Measurements from ENCODE around the gene NCOA3.
"Not testable (repeated sequence)": the region's sequence is repeated elsewhere in the genome, so short reads cannot be mapped to it uniquely, and the experiment has no call there.

NCOA3 gene

DNA sequence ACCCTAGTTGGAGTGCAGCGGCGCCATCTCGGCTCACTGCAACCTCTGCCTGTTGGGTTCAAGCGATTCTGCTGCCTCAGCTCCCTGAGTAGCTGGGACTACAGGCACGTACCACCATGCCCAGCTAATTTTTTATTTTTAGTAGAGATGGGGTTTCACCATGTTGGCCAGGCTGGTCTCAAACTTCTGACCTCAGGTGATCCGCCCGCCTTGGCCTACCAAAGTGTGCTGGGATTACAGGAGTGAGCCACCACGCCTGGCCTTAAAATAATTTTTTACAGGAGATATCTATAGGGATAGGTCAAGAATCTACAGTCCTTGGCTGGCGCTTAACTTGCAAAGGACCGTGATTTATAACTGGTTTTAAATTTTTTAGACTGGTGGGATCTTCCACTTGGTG is 93.5 kb downstream of the NCOA3 start:
- not testable (repeated sequence) for H3K4me1 ChIP-seq (ENCODE audit: control insufficient read depth in 2 of 2, insufficient read depth in 2 of 2, low read length in 2 of 2); H3K4me3 ChIP-seq (ENCODE audit: low read length in 2 of 2); H3K9me3 ChIP-seq (ENCODE audit: control insufficient read depth in 2 of 2, low read length in 2 of 2); H3K27ac ChIP-seq (ENCODE audit: low read depth in 2 of 2, low read length in 2 of 2); H3K9ac ChIP-seq (ENCODE audit: low read depth in 1 of 2, low read length in 2 of 2); H3K36me3 ChIP-seq (ENCODE audit: control insufficient read depth in 2 of 2, insufficient read depth in 2 of 2, low read length in 2 of 2); H3K27me3 ChIP-seq (ENCODE audit: control insufficient read depth in 2 of 2, insufficient read depth in 2 of 2, low read length in 2 of 2)

DNA sequence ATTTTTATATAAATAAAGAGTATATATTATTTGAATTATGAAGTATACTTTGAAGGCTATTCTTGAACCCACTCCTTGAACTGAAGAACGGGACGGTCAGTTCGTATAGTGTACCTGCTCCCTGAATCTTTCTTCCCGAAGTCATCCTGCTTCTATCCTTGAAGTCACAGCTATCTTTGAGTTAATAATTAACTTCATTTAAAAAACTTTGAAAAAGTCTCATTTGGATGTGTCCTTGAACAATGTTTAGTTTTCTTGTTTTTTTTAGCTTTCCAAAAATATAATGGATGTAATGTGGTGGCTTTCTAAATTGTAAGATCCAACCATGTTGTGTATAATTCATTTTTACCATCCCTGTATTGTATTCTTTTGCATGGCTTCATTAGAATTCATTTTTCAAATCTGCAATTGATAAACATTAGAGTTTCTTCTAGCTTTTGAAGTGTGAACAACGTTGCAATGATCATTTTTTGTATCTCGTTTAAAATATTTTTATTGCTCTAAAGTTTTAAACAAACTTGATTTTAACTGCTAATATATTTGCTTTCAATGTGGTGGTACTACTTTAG is 94.4 kb downstream of the NCOA3 start:
- Histone ChIP-seq H3K27me3 (ENCODE audit: control insufficient read depth in 2 of 2, insufficient read depth in 2 of 2, low read length in 2 of 2) (no peaks in the 10 kb centered on the region), H3K9me3 (ENCODE audit: control insufficient read depth in 2 of 2, low read length in 2 of 2) (no peaks in the 10 kb centered on the region), H3K9ac (ENCODE audit: low read depth in 1 of 2, low read length in 2 of 2) (no peak overlapping the region), H3K4me3 (ENCODE audit: low read length in 2 of 2) (no peak overlapping the region), H3K27ac (ENCODE audit: low read depth in 2 of 2, low read length in 2 of 2) (no peak overlapping the region), H3K36me3 (ENCODE audit: control insufficient read depth in 2 of 2, insufficient read depth in 2 of 2, low read length in 2 of 2) (peaks cover 0 to 2% of the 10 kb centered on the region in 2 donors), H3K4me1 (ENCODE audit: control insufficient read depth in 2 of 2, insufficient read depth in 2 of 2, low read length in 2 of 2) (no peaks in the 10 kb centered on the region)

DNA sequence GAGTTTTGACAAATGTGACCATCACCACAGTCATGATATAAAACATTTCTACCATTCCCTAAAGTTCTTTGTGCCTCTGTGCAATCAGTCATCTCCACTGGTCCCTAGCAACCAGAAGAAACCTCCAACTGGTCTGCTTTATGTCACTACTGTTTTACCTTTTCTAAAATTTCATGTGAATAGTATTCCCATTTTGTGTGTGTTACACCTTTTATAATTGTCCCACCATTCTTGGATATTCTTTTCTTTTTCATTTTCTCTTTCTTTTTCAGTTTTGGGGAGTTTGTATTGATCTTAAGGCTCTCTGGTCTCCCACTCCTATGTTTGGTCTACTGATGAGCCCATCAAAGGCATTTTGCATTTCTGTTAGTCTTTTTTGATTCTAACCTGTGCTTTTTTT is 95.4 kb downstream of the NCOA3 start:
- Histone ChIP-seq H3K9me3 (ENCODE audit: control insufficient read depth in 2 of 2, low read length in 2 of 2) (no peaks in the 10 kb centered on the region), H3K36me3 (ENCODE audit: control insufficient read depth in 2 of 2, insufficient read depth in 2 of 2, low read length in 2 of 2) (peaks cover 0 to 2% of the 10 kb centered on the region in 2 donors), H3K4me1 (ENCODE audit: control insufficient read depth in 2 of 2, insufficient read depth in 2 of 2, low read length in 2 of 2) (no peaks in the 10 kb centered on the region)

DNA sequence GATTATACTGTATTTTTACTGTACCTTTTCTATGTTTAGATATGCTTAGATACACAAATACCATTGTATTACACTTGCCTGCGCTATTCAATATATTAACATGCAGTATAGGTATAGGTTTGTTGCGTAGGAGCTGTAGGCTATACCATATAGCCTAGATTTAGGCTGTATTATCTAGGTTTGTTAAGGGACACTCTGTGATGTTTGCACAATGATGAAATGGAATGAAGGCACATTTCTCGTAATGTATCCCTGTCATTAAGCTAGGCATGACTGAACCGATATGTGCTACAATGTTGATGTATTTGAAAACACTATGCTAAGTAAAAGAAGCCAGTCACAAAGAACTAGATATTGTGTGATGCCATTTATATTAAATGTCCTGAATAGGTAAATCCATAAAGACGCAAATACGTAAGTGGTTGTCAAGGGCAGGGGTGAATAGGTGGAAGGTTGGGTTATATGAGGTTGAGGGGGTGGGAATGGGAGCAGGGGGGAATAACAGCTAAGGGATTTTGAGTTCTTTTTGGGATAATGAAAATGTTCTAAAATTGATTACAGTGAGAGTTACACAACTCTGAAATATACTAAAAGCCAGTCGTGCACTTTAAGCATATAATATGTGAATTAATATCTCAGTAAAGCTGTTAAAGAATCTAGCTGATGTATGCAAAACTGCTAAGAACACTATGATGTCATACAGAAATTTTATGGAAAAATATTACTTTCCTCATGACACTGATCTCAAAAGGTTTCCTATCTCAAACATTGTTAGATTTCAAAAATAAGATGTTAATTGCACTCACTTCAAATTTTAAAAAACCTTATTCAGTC is 97.4 kb downstream of the NCOA3 start:
- no peak overlapping the region for H3K9ac ChIP-seq (ENCODE audit: low read depth in 1 of 2, low read length in 2 of 2)
- H3K4me3 ChIP-seq (ENCODE audit: low read length in 2 of 2), result no peak overlapping the region
- no peaks in the 10 kb centered on the region for H3K9me3 ChIP-seq (ENCODE audit: control insufficient read depth in 2 of 2, low read length in 2 of 2)
- H3K36me3 ChIP-seq (ENCODE audit: control insufficient read depth in 2 of 2, insufficient read depth in 2 of 2, low read length in 2 of 2), result peaks cover 0 to under 1% of the 10 kb centered on the region in 2 donors
- H3K4me1 ChIP-seq (ENCODE audit: control insufficient read depth in 2 of 2, insufficient read depth in 2 of 2, low read length in 2 of 2), result no peaks in the 10 kb centered on the region
- H3K27ac ChIP-seq (ENCODE audit: low read depth in 2 of 2, low read length in 2 of 2), result no peak overlapping the region
- no peaks in the 10 kb centered on the region for H3K27me3 ChIP-seq (ENCODE audit: control insufficient read depth in 2 of 2, insufficient read depth in 2 of 2, low read length in 2 of 2)

More for the DNA sequence above, 95.4 kb downstream of the NCOA3 start:
- no peak overlapping the region for H3K9ac ChIP-seq (ENCODE audit: low read depth in 1 of 2, low read length in 2 of 2)
- no peak overlapping the region for H3K27ac ChIP-seq (ENCODE audit: low read depth in 2 of 2, low read length in 2 of 2)
- no peaks in the 10 kb centered on the region for H3K27me3 ChIP-seq (ENCODE audit: control insufficient read depth in 2 of 2, insufficient read depth in 2 of 2, low read length in 2 of 2)
- no peak overlapping the region for H3K4me3 ChIP-seq (ENCODE audit: low read length in 2 of 2)

DNA sequence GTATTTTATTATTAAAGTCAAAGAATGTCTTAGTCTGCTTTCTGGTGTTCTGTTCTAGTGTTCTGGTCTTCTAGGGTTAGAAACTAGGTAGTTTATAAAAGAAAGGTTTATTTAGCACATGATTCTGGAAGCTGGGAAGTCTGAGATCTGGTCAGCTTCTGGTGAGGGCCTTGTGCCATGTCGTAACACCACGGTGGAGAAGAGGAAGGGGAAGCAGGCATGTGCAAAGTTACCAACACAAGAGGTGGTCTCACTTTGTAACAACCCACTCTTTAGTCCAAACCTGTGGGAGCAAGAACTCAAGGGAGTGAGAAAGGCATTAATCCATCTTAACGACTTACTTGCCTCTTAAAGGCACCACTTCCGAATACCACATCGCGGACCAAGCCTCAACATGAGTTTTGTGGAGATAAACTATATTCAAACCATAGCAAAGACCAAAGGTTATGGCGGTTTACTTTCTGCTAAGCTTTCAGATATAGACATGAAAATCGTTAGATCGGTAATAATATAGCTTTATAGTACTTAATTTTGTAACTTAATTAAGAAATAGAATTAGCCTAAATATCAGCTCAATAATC is 99.4 kb downstream of the NCOA3 start:
- Histone ChIP-seq H3K9me3 (ENCODE audit: control insufficient read depth in 2 of 2, low read length in 2 of 2) (no peaks in the 10 kb centered on the region), H3K27me3 (ENCODE audit: control insufficient read depth in 2 of 2, insufficient read depth in 2 of 2, low read length in 2 of 2) (no peaks in the 10 kb centered on the region), H3K9ac (ENCODE audit: low read depth in 1 of 2, low read length in 2 of 2) (no peak overlapping the region), H3K27ac (ENCODE audit: low read depth in 2 of 2, low read length in 2 of 2) (no peak overlapping the region), H3K4me3 (ENCODE audit: low read length in 2 of 2) (no peak overlapping the region), H3K4me1 (ENCODE audit: control insufficient read depth in 2 of 2, insufficient read depth in 2 of 2, low read length in 2 of 2) (no peaks in the 10 kb centered on the region), H3K36me3 (ENCODE audit: control insufficient read depth in 2 of 2, insufficient read depth in 2 of 2, low read length in 2 of 2) (no peaks in the 10 kb centered on the region)

DNA sequence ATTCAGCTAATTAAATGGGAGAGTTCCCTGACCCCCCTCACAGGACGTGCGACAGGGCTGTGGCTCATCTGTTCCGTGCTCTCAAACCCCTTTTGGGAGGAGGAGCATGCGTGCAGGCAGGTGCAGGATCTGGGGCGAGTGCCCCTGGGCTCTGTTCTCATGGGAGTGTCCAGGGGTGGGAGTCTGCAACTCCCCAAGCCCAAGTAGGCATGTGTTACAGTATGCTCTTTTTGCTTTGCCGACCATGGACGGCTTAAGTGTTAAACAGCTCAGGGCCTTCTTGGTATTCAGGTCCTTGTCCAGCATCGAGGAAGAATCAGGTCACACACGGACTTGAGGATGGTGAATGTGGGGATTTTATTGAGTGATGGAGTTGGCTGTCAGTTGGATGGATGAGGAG is 101.6 kb downstream of the NCOA3 start:
- Histone ChIP-seq H3K9ac (ENCODE audit: low read depth in 1 of 2, low read length in 2 of 2) (no peak overlapping the region), H3K27me3 (ENCODE audit: control insufficient read depth in 2 of 2, insufficient read depth in 2 of 2, low read length in 2 of 2) (no peaks in the 10 kb centered on the region), H3K4me1 (ENCODE audit: control insufficient read depth in 2 of 2, insufficient read depth in 2 of 2, low read length in 2 of 2) (no peaks in the 10 kb centered on the region), H3K27ac (ENCODE audit: low read depth in 2 of 2, low read length in 2 of 2) (no peak overlapping the region), H3K4me3 (ENCODE audit: low read length in 2 of 2) (no peak overlapping the region), H3K36me3 (ENCODE audit: control insufficient read depth in 2 of 2, insufficient read depth in 2 of 2, low read length in 2 of 2) (no peaks in the 10 kb centered on the region), H3K9me3 (ENCODE audit: control insufficient read depth in 2 of 2, low read length in 2 of 2) (no peaks in the 10 kb centered on the region)

DNA sequence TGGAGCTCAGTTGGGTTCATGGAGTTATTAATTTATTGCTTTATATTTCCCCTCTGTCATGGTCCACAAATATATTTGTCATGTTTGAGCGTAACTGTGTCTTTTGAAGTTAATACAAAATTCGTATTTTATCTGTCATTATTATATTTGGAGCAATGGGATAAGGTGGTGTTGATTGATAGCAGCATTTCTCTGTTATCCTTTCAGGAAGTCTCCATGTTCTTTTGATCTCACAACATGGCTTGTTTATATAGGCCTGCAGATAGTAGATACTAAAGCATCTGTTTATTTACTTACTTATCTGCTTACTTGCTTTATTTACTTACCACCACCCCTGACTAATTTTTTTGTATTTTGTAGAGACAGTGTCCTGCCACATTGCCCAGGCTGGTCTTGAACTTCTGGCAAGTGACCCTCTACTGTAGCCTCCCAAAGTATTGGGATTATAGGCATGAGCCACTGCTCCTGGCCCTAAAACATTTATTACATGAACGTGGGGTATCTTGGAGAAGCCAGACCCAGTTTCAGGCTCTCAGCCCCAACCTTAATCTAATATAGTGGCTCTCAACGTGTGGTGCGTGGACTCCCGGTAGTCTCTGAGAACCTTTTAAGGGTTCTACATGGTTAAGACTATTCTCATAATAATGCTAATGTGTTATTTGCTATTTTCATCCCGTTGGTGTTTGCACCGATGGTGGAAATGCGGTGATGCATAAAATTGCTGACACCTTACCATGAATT is 104.2 kb downstream of the NCOA3 start:
- no peaks in the 10 kb centered on the region for H3K4me1 ChIP-seq (ENCODE audit: control insufficient read depth in 2 of 2, insufficient read depth in 2 of 2, low read length in 2 of 2)
- no peak overlapping the region for H3K27ac ChIP-seq (ENCODE audit: low read depth in 2 of 2, low read length in 2 of 2)
- no peak overlapping the region for H3K9ac ChIP-seq (ENCODE audit: low read depth in 1 of 2, low read length in 2 of 2)
- H3K9me3 ChIP-seq (ENCODE audit: control insufficient read depth in 2 of 2, low read length in 2 of 2), result no peaks in the 10 kb centered on the region
- no peaks in the 10 kb centered on the region for H3K36me3 ChIP-seq (ENCODE audit: control insufficient read depth in 2 of 2, insufficient read depth in 2 of 2, low read length in 2 of 2)
- no peak overlapping the region for H3K4me3 ChIP-seq (ENCODE audit: low read length in 2 of 2)
- no peaks in the 10 kb centered on the region for H3K27me3 ChIP-seq (ENCODE audit: control insufficient read depth in 2 of 2, insufficient read depth in 2 of 2, low read length in 2 of 2)

DNA sequence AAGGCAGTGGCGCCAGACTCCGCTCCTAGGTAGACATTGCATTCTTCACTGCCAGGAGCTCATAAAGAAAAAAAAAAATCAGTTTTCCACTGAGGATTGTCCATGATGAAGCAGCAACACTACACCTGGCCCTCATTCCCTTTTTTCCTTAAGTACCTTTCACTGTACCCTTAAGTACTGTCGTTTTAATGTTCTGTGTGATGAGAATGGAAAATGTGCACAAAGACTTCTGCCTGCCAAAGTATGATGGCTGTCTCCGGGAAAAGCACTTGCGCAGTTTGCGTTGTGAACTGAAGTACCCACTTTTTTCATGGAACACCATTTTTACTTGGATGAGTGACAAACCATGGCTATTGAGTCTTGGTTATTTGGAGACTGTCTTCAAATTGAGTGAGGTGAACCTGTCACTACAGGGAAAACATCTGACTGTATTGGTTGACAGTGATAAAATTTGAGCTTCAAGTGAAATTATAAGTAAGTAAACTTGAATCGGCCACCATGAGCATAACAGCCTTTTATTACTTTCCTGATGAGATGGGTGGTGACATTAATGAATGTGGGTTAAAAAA is 104.8 kb downstream of the NCOA3 start:
- no peaks in the 10 kb centered on the region for H3K9me3 ChIP-seq (ENCODE audit: control insufficient read depth in 2 of 2, low read length in 2 of 2)
- H3K9ac ChIP-seq (ENCODE audit: low read depth in 1 of 2, low read length in 2 of 2), result no peak overlapping the region
- H3K27me3 ChIP-seq (ENCODE audit: control insufficient read depth in 2 of 2, insufficient read depth in 2 of 2, low read length in 2 of 2), result no peaks in the 10 kb centered on the region
- no peak overlapping the region for H3K27ac ChIP-seq (ENCODE audit: low read depth in 2 of 2, low read length in 2 of 2)
- H3K36me3 ChIP-seq (ENCODE audit: control insufficient read depth in 2 of 2, insufficient read depth in 2 of 2, low read length in 2 of 2), result no peaks in the 10 kb centered on the region
- no peak overlapping the region for H3K4me3 ChIP-seq (ENCODE audit: low read length in 2 of 2)
- H3K4me1 ChIP-seq (ENCODE audit: control insufficient read depth in 2 of 2, insufficient read depth in 2 of 2, low read length in 2 of 2), result peaks cover 0 to 2% of the 10 kb centered on the region in 2 donors

DNA sequence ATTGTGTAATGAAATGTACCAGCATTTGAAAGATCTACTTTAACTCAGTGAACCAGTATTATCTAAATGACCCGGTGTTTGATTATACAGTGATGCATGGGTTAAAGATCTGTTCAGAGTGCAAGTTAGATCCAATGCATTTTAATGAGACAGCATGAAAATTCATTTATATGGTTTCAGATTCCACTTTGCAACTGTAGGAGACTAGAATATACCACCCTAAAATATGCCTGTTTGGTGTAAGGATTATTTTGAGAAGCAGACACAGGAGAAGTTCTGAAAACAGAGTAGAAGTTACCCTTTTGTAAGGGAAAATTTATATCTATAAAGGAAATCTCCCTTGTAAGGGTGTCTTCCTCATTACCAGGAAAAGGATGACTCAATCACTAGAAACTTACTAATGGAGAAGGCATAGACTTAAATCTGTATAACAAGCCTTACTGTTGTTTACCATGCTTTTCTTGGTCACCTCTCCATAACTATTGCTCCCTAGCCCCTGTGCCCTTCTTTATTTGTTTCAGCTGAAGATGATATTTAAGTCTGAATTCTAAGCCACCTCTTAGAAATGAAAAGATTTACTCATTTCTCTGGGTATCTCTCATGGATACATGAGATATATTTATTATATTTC is 105.4 kb downstream of the NCOA3 start:
- no peak overlapping the region for H3K4me3 ChIP-seq (ENCODE audit: low read length in 2 of 2)
- no peaks in the 10 kb centered on the region for H3K36me3 ChIP-seq (ENCODE audit: control insufficient read depth in 2 of 2, insufficient read depth in 2 of 2, low read length in 2 of 2)
- peaks cover 0 to 2% of the 10 kb centered on the region in 2 donors for H3K4me1 ChIP-seq (ENCODE audit: control insufficient read depth in 2 of 2, insufficient read depth in 2 of 2, low read length in 2 of 2)
- no peaks in the 10 kb centered on the region for H3K27me3 ChIP-seq (ENCODE audit: control insufficient read depth in 2 of 2, insufficient read depth in 2 of 2, low read length in 2 of 2)
- H3K27ac ChIP-seq (ENCODE audit: low read depth in 2 of 2, low read length in 2 of 2), result no peak overlapping the region
- H3K9ac ChIP-seq (ENCODE audit: low read depth in 1 of 2, low read length in 2 of 2), result no peak overlapping the region
- no peaks in the 10 kb centered on the region for H3K9me3 ChIP-seq (ENCODE audit: control insufficient read depth in 2 of 2, low read length in 2 of 2)

All from mucosa of rectum (tissue), 2 donors.